ENCODE data around the gene LTK.

LTK gene

DNA sequence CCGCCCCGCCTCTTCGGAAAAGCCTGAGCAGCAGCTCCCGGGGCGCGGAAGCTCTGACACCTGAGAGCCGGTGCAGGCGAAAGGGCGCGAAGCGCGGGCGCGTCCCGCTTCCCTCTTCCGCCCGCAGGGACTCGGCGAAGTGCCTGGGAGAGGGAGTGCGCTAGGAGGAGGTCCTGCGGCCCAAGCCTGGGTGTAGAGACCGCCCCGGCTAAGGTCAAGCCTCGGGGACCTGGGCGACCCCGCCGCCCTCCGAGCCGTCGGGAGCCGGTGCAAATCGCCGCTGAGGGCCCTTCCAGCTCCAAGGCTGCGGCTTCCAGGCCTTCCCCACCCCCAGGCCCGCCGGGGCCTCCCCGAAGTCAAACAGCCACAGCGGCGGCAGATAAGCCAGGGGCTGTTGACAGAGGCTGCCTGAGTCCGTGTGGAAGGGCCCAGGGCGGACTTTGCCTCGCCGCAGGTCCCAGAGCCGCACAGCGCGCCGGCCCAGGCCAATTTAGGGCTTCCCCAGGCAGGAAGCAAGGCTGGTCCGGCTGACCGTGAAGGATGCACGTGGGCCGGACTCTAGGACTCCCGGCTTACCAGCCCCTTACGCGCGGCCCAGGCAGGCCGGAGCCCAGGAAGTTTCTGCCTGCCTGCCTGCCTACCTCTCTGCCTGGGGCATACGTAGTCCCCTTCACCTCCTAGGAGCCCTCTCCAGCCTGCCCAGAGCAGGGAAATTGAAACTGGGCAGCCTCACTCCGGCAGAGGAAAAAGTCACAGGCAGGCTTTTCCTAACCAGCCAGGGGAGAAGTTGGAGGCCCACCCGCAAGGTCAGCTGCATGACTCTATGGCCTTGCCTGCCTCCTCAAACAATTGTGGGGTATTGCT lies 17.7 kb downstream of the LTK start:
- no peak for DNase-seq

DNA sequence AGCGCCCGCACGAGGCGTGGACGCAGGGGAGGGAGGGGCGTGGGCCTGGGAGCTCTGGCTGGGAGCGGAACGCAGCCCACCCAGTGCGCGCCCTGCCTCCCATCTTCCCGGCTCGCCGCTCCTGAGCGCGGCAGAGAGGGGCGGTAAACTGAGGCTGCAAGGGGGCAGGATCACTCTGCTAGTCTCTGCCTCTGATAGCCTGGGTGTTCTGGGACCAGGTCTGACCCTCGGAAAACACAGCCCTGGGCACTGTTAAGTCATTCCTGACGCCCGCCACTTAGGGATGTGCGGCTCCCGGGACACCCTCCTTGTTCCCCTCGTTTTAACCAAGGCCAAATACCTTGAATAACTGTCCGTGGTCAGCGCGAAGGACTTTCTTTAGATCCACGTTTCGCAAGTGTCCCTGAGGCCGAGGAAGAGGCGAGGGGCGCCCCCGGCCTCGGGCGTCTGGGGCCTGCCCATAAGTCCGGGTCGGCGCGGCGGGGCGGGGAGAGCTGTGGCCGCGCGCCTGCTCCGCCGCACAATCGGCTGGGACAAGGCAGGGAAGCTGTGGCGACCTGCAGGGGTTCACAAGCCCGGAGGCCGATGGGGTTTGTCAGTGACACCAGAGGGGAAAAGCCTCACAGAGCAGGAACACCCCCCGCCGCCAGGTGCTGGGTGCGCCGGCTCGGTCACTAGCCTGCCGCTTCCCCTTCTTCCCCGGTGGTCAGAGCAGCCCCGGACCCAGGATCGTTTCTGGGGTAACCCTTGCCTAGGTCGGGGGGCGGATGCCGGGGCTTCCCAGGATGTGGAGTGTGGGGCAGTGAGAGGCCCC lies 18.5 kb downstream of the LTK start:
- DNase-seq = no peak

DNA sequence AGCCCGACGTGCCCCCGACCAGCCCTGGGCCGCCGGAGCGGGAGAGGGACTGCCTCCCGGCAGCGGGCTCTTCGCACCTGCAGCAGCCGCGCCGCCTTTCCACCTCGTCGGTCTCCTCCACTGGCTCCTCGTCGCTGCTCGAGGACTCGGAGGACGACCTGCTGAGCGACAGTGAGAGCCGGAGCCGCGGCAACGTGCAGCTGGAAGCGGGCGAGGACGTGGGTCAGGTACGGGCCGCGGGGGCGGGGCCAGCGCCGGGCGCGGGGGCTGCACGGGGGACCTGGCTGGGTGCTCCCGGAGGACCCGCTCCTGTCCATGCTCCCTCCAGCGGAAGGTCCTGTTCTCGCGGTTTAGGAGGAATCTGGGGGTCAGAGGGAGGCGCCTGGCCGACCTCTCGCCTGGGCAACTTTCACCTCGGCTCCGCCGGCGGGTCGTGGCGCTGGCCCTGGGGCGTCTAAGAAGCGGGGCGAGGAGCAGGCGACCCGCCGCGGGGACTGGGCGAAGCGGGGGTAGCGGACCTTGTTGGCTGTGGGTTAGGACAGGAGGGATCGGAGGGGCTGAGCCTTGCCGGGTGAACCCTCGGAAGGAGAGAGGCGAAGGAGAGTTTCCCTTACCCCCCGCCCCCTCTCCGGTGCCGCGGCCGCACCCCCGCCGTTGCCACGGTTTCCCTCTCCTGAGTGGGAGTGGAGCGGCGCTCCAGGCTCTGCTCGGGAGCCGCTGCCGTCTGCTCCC lies 19.3 kb downstream of the LTK start:
- DNase-seq = no peak

DNA sequence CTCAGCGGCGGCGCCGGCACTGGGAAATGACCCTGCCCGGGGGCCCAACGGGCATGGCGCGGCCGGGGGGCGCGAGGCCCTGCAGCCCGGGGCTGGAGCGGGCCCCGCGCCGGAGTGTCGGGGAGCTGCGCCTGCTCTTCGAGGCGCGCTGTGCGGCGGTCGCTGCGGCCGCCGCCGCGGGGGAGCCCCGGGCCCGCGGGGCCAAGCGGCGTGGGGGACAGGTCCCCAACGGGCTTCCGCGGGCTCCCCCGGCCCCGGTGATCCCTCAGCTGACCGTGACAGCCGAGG lies 19.8 kb downstream of the LTK start:
- no peak for DNase-seq

DNA sequence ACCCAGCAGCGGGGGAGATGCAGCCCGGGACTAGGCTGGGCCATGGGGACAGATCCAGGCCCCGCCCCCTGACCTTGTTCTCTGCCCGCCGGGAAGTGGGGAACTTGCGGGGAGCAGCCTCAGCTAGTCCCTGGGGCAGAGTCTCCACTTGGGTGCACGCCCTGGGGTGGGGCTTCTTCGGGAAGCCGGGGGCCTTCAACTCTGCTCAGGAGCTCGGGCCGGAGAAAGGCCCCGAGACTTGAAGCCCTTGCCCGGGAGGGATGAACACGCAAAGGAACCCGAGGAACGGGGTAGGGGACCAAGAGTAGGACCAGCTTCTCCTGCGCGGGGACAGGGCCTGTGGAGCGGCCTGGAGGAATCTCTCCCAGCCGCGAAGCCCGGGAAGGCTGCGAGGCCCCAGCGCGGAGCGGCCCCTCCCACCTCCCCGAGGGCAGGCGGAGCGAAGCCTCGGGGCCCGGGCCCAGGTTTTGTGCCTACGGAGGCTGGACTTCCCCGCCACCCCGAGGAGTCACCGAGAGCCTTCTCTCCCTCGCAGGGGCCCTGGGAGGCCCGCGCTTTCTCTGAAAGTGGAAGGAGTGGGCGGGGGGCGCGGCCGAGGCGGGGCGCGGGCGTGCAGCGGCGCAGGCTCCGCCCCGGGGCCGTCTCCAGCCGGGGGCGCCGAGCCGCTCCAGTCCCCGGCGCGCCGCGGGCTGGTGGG lies 20.3 kb downstream of the LTK start, which contains the start of gene ITPKA:
TSS of gene ITPKA (plus strand) at position 670 of the 697 bp plus-strand sequence. CDS start 54 bp downstream, outside the sequence.
- DNase-seq = peak; percentile 35

DNA sequence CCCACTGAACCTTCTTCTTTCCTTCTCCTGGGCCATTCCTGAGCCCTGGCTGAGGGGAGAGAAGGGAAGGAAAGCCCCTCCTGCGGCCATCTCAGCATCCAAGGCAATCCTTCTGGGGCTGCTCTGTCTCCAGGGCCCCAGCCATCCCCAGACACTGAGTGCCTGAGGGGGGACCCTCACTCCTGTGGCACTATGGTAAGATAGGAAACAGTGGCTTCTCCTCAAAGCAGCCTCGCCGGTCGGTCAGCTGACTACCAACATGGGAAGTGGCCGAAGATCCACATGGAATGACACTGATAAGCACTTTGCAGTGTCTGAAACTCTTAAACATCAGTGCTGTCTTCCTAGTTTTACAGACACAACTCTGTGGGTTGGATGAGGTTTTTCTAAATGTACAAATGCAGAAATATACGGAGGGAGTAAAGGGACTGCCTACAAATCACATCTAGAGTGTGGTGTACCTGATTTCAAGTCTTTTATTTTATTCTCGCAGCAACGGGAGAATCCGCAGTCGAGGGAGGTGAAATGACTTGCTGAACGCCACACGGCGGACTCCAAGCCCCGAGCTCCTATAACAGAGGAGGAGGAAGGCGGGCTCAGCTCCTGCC lies 20.9 kb downstream of the LTK start:
- no peak for DNase-seq

DNA sequence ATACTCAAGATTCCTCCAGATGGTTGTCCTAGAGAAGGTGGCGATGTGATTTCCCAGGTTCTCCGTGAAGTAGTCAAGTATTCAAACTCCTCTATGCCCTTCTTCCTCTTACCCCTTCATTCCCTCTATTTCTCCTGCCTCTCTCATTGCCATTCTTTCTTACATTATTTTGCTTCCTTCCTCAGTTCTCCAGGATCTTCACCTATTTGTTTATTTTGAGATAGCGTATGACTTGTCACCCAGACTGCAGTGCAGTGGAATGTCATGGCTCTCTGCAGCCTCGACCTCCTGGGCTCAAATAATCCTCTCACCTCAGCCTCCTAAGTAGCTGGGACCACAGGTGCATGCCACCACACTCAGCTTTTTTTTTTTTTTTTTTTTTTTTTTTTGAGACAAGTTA lies 21.7 kb downstream of the LTK start:
- DNase-seq = no peak

DNA sequence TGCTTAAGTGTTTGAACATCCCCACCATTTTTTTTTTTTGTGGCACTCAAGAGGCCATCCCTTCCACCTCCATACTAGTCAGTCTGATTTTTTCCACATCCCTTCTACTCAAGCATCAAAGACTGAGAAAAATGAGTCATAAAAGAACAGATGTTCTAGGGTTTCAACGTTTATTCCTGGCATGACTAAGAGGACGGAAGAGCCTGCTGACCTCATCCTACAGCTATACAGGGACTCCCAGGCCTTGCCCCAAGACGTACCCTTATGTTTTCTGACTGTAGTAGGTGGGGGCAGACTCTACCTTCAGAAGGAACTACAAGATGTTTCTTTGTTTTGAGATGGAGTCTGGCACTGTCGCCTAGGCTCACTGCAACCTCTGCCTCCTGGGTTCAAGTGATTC lies 23.3 kb downstream of the LTK start:
- DNase-seq = no peak

DNA sequence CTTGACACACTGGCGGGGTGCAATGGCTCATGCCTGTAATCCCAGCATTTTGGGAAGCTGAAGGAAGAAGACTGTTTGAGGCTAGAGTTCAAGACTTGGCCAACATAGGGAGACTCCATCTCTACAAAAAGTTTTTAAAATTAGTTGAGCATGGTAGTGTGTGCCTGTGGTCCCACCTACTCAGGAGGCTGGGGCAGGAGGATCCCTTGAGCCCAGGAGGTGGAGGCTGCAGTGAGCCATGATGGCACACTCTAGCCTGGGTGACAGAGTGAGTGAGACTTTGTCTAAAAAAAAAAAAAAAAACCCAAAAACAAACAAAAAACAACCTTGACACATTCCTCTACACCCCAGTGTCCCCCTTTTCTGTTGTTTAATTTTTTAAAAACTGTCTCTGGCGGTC lies 24.0 kb downstream of the LTK start:
- no peak for DNase-seq

DNA sequence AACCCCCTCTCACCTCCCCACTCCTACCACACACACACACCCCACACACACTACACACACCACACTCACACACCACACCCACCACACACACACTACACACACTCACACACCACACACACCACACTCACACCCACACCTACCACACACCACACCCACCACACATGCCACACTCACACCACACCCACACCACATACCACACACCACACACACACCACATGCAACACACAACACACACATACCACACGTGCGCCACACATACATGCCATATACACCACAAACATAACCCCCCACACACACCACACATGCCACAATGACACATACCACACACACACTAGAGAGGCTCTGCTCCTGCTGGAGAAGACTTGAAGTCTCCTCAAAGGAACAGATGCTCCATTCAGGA lies 25.8 kb downstream of the LTK start:
- DNase-seq = no peak

DNA sequence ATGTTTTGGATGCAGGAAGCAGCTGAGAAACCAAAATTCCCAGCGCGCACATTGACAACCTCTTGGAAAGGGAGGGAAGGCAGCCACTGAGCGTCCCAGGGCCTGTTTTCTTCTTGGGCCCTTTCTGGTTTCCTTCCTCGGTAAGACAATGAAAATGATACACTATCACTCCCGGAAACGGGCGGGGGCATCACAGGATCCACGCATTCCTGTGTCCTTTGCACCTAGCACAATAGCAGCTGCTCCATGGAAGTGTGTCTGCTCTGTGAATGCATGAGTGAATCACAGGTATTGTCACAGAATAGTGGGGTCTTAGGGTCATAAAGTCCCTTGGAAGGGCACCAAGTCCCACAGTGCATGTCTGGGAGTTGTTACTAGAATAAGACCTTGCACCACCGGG lies 26.2 kb downstream of the LTK start:
- DNase-seq = no peak

DNA sequence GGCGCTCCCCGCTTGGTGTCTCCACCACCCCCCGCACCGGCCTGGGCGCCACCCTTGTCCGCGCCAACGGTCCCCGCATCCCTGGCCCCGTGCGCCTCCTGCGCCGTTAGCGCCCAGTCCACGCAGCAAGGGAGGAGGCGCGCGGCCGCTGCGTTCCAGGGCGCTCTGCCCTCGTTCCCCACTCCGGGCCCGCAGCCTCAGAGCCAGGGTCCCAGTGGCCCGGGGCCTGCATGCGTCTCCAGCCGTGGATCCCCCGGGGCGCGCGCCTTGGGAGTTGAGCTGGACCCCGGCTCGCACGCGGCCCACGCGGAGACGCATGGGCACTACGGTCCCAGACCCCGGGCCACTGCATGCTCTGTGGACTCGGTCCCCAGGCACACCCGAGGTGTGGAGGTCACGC lies 27.3 kb downstream of the LTK start:
- no peak for DNase-seq

DNA sequence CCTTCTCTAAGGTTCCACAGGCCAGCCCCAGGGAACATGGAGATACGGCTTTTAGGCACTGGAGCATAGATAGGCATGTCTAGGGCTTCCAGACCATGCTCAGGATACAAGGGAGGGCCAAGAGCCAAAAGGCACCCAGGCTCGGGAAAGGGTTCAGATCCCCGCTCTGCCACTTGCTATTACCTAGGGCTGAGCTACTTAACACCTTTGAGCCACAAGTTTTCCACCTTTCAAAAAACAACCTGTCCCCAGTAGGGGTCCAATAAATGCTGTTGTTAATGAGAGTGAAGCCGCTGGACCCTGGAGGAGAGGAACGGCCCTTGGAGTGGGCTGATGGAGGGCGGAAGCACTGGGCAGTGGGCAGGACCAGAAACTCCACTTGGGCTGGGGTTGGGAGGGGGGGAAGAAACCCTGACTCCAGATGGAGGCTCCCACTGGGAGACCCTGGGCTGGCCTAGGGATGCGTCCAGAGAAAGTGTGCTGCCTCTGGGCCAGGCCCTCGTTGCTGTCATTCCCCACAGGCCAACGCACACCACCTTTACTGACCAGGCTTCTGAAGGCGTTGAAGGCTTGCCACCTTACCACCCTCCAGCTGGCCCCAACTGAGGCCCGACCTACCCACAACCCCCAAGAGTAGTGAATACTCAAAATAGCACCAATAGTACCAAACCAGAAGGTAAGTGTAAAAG lies 28.5 kb downstream of the LTK start:
- DNase-seq = no peak

DNA sequence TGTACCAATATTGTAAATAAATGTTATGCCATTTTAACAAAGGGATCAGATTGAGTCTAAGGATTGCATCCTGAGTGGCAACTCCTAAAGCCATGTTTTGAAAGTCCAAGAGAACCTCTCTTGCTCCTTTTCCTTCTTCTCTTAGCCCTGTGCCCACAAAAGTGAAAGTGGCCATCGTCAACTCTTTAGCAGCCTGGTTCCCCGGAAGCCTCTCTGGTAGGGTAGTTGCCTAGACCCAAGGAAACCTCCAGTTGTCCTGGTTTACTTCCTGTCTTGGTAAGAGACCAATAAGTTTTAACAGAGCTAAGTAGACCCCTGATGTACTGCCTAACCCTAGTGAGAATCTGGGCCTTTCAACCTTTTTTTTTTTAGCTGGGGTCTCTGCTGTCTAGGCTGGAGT lies 30.1 kb downstream of the LTK start:
- DNase-seq = no peak

DNA sequence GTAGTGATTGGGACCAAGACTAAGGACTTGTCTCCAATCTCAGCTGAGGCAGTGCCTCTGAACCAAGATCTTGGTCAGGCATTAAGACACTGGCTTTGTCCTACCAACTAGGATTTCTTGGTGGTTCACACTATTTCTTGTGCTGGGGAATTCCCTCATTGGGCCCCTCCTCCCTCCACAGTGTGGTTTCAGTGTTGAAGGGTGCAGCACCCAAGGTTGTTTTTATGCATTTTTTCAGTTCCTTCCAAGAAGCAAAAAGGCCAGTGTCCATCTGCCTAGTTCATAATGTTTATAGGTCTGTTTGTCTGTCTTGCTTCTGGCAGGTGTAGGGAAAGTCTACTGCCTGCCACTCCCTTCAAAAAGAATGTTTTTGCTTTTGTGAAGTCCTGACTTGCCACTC lies 30.5 kb downstream of the LTK start:
- DNase-seq = no peak

DNA sequence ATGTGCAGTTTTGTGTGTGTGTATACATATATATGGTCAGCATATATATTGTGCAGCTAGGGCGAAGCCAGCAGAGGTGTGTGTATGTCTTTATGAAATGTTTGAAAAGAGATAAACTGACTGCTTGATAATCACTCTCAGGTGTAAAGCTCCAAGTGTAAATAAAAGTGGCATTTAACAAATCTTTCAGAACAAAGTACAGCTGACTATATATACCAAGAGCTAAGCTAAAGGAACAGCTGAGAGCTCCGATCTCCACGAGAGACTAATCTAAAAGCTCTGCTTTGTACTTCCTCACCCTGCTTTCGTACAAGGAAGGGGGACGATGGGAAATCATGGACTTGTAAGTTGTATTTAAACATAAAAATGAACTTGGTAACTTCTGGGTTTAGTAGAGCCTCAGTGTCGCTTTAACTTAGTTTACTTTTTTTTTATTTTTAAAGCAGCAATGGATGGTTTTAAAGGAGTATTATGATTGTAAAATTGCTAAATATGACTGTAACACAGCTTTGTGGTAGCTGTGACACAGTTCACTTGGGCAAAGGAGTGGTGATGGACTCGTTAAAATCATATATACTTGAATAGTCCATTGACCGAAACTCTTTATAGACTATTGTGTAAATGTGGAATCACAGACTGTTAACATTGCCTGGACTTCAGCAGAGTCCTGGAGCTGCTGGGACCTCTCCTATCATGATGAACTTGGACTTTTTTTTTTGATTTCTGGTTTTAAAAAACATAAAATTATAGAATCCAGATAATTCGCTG lies 31.3 kb downstream of the LTK start:
- no peak for DNase-seq

DNA sequence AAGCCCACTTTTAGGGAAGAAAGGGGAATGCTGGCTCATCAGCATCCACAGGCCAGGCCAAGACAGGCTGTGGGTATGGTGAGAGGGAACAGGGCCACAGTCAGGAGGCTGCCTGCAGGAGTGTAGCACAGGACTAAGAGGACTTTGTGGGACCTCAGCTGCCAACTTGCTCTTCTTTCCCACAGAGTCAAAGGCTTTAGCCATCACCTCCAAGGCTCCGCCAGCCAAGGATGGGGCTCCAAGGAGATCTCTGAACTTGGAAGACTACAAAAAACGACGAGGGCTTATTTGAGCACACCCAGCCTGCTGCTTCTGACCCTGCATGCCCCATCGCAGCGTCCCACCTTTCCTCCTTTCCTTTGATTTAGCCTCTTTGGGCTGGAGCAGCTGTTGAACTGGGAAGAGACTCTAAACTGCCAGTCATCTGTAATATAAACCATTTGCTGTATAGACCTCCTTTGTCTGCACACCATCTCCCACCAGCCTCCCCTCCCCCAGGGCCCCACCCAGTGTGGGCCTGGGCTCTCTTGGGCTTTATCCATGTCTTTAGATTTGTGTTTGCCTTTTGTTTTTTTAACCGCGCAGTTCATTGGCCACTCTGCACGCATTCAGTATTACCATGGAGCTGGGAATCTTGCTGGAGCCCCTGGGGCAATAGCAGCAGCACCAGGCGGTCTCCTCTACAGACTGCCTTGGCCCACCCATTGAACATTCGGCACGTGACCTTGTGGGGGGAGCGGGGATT lies 33.1 kb downstream of the LTK start:
- no peak for DNase-seq

DNA sequence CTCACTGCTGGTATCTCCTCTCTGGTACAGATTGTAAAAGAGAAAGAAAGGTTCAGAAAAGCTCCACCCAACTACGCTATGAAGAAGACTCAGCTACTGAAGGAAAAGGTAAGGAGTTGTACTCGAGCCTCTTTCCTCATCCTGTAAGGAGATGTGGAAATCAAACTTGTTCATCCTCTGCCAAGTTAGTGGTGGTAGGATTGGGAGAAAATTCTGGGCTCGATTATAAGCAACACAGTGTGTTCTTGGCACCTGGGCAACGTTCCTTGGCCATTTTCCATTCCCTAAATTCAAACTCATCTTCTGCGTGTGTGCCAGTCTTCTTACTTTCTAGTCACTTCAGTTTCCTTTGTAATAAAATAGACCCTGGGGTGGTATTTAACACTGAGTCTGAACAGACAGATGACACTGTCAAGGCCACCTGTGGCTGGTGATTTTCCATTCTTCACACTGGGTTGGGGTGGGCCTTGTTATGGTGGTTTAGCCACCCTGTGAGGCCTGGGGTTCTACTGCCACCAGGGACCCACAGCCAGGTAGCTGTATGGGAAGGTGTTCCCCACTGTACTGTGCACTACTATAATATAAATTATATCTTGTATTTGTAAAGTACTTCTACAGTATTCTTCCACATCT lies 37.1 kb downstream of the LTK start:
- DNase-seq = no peak

DNA sequence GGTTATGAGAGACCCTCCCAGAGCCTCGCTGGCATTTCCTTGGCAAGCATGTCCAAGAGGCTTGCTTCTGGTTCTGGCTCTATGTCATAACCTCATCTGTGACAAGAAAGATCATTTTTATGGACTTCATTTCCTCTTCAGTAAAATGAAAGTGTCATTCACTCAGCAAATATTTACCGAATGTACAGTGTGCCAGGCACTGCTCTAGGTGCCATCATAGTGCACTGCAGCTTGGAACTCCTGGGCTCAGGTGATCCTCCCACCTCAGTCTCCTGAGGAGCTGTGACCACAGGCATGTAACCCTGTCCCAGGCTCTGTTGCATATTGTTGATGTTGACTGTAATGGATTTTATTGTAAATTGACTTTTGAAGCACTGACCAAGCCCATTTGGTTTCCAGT lies 38.7 kb downstream of the LTK start:
- no peak for DNase-seq

DNA sequence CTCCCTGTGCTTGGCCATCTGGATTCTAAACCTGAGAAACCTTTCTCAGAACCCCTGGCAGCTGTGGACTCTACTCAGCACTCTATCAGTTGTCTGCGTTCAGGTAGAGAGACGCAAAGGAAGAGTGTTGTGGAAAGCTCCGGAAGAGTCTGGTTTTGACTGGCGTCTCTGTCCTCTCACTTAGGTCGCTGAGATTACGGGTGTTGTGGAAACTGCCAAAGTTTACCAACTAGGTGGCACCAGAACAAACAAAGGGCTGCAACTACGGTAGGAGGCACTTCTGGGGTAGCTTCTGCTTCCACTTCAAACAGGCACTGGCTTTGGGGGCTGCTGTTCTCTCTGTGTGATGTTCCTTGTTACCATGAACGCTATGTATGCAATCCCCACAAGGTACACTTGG lies 39.2 kb downstream of the LTK start:
- DNase-seq = no peak

Data from KG1 (cell line).